Peyer's patch (tissue), 4 donors: ENCODE results near the gene MIA2. TPM values are rescaled to one million over a fixed set of nuclear protein-coding genes. Genes with fewer than 3 reads are reported as not detected.
"Not testable (repeated sequence)": the region's sequence is repeated elsewhere in the genome, so short reads cannot be mapped to it uniquely, and the experiment has no call there.

ENCODE experiments used
- DNase-seq, 3 donors: peaks; one replicate each; pipeline ENCODE4 v3.0.0-alpha.2; 2017 to 2019
- H3K27ac ChIP-seq, 4 donors: fragments of 200-600 bp; sonication (generic); one replicate each; pipeline ENCODE4 v1.5.1; 2016 to 2019
- H3K27me3 ChIP-seq, 2 donors: fragments of 200-600 bp; sonication (generic); one replicate each; pipeline ENCODE4 v1.5.1; 2019
- H3K36me3 ChIP-seq, 3 donors: fragments of 200-600 bp; sonication (generic); one replicate each; pipeline ENCODE4 v1.5.1; 2016 to 2019
- H3K4me1 ChIP-seq, 4 donors: fragments of 200-600 bp; sonication (generic); one replicate each; pipeline ENCODE4 v1.5.1; 2016 to 2019
- H3K4me3 ChIP-seq, 4 donors: fragments of 200-600 bp; sonication (generic); 1 replicate in 3 of 4; 2 replicates in 1 of 4; pipeline ENCODE4 v1.5.1; 2016 to 2019; ENCODE audit warnings: mild to moderate bottlenecking in 1 of 4
- H3K9me3 ChIP-seq, 4 donors: fragments of 200-600 bp; sonication (generic); one replicate each; pipeline ENCODE4 v1.5.1; 2016 to 2019; ENCODE audit warnings: mild to moderate bottlenecking in 1 of 4
- CTCF ChIP-seq, 6 experiments: fragments of 450-650 bp in 4 of 6; fragments of 200-600 bp in 2 of 6; sonication (generic) in 1 of 6; IDR thresholded peaks; one replicate each; pipeline ENCODE4 v1.5.1; 2017 to 2019; ENCODE audit warnings: antibody characterized with exemption in 6 of 6, mild to moderate bottlenecking in 3 of 6, moderate library complexity in 1 of 6
- POLR2A ChIP-seq, 2 donors: fragments of 450-650 bp; IDR thresholded peaks; one replicate each; pipeline ENCODE4 v1.5.1; 2017; ENCODE audit warnings: antibody characterized with exemption in 2 of 2, mild to moderate bottlenecking in 2 of 2, moderate library complexity in 2 of 2
- total RNA-seq, 4 donors: library from RNA; depleted of rRNA; stranded (reverse); fragments of >200 nt; gene quantifications; one replicate each; pipeline ENCODE4 v1.1.0, GENCODE V29; 2016

MIA2 gene
- total RNA-seq, 4 donors from 2014 or later: 44.6 to 143 (median 128) TPM

- Histone ChIP-seq H3K9me3 (no peaks in the 10 kb centered on the region), H3K36me3 (peaks cover 0 to 42% (median 0%) of the 10 kb centered on the region in 3 donors), H3K4me1 (no peaks in the 10 kb centered on the region), H3K4me3 (no peak overlapping the region), H3K27me3 (no peaks in the 10 kb centered on the region), H3K27ac (no peak overlapping the region)
- TF ChIP-seq POLR2A (IDR thresholded peaks at IDR 0.05) (no peak), CTCF (IDR thresholded peaks at IDR 0.05) (no peak)
- DNase-seq: no peak
Measured at GRCh38 chr14:39351708-39352107, 118.0 kb downstream of the MIA2 start.

- not testable (repeated sequence) for H3K27ac ChIP-seq, H3K4me1 ChIP-seq, H3K27me3 ChIP-seq, H3K36me3 ChIP-seq, H3K4me3 ChIP-seq, DNase-seq, H3K9me3 ChIP-seq
Measured at GRCh38 chr14:39359069-39359468, 125.4 kb downstream of the MIA2 start.

DNA sequence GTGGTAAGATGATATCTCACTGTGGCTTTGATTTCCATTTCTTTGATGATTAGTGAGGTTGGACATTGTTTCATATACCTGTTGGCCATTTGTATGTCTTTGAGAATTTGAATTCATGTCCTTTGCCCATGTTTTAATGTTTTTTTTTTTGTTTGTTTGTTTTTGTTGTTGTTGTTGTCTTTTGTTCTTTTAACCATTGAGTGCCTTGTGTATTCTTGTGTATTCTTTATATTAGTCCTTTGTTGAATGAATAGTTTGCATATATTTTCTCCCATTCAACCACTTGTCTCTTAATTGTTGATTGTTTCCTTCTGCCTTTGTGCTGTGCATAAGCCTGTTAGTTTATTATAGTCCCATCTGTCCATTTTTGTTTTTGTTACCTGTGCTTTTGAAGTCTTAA, 126.6 kb downstream of the MIA2 start:
- no peaks in the 10 kb centered on the region for H3K9me3 ChIP-seq
- H3K27ac ChIP-seq: no peak overlapping the region
- no peaks in the 10 kb centered on the region for H3K27me3 ChIP-seq
- no peaks in the 10 kb centered on the region for H3K4me1 ChIP-seq
- H3K4me3 ChIP-seq: no peak overlapping the region
- peaks cover 0 to 4% (median 0%) of the 10 kb centered on the region in 3 donors for H3K36me3 ChIP-seq
- TF ChIP-seq POLR2A (IDR thresholded peaks at IDR 0.05) (no peak), CTCF (IDR thresholded peaks at IDR 0.05) (no peak)
- no peak for DNase-seq

- not testable (repeated sequence) for H3K4me3 ChIP-seq, DNase-seq, H3K36me3 ChIP-seq, H3K27me3 ChIP-seq, H3K4me1 ChIP-seq, H3K9me3 ChIP-seq, H3K27ac ChIP-seq
Measured at GRCh38 chr14:39361556-39361955, 127.8 kb downstream of the MIA2 start.

DNA sequence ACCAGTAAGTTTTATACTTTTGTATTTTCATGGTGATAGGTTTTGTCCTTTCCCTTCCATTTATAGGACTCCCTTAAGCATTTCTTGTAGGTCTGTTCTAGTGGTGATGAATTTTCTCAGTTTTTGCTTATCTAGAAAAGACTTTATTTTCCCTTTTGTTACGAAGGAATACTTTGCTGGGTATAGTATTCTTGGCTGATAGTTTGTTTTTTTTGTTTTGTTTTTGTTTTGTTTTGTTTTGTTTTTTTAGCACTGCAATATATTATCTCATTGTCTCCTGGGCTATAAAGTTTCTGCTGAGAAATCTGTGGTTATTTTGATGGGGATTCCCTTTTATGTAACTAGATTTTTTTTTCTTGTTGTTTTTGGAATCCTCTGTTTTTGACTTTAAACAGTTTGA, 130.8 kb downstream of the MIA2 start:
- TF ChIP-seq CTCF (IDR thresholded peaks at IDR 0.05) (no peak), POLR2A (IDR thresholded peaks at IDR 0.05) (no peak)
- no peaks in the 10 kb centered on the region for H3K27me3 ChIP-seq
- no peak overlapping the region for H3K4me3 ChIP-seq
- DNase-seq: no peak
- H3K9me3 ChIP-seq: no peaks in the 10 kb centered on the region
- H3K27ac ChIP-seq: no peak overlapping the region
- peaks cover 0 to 4% (median 0%) of the 10 kb centered on the region in 3 donors for H3K36me3 ChIP-seq
- H3K4me1 ChIP-seq: no peaks in the 10 kb centered on the region

DNA sequence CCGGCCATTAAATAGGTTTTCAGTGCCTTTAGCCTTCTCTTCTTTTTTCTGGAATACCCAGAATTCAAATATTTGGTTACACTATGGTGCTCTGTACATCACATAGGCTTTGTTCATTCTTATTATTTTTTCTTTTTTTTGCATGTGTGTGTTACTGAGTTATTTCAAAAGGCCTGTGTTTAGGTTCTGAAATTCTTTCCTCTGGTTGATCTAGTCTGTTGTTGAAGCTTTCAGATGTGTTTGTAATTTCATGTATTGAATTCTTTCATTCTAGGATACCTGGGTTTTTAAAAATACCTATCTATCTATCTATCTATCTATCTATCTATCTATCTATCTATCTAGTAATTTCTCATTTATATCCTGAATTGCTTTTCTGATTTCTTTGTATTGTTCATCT, 131.6 kb downstream of the MIA2 start:
- Histone ChIP-seq H3K36me3 (peaks cover 0 to 8% (median 0%) of the 10 kb centered on the region in 3 donors), H3K9me3 (no peaks in the 10 kb centered on the region), H3K27ac (no peak overlapping the region)

More for the DNA sequence above, 131.6 kb downstream of the MIA2 start:
- Histone ChIP-seq H3K4me3 (no peak overlapping the region), H3K27me3 (no peaks in the 10 kb centered on the region), H3K4me1 (no peaks in the 10 kb centered on the region)
- no peak for TF ChIP-seq POLR2A (IDR thresholded peaks at IDR 0.05)
- no peak for TF ChIP-seq CTCF (IDR thresholded peaks at IDR 0.05)
- DNase-seq: no peak
